Heart left ventricle (tissue), 16 donors: ENCODE measurements around the gene CSTPP1. TPM values are rescaled to one million over a fixed set of nuclear protein-coding genes. Genes with fewer than 3 reads are reported as not detected.

Experiments used
- ATAC-seq, 4 donors: fragments of 200-7000 bp; cut with Tn5 transposase; one replicate each; pipeline ENCODE4 v1.9.1; 2020 to 2022; ENCODE audit warnings: moderate library complexity in 4 of 4, mild to moderate bottlenecking in 3 of 4, moderate number of reproducible peaks in 1 of 4
- DNase-seq, 5 donors: peaks; one replicate each; pipeline ENCODE4 v3.0.0-alpha.2; 2020
- H3K27ac ChIP-seq, 12 donors: fragments of 200-600 bp; sonication (generic) in 4 of 12; one replicate each; pipeline versions ENCODE4 v1.5.0 to v1.8.0; 2016 to 2022; ENCODE audit warnings: mild to moderate bottlenecking in 2 of 12
- H3K27me3 ChIP-seq, 9 donors: fragments of 200-600 bp; sonication (generic) in 2 of 9; one replicate each; pipeline versions ENCODE4 v1.5.1 to v1.8.0; 2016 to 2022; ENCODE audit warnings: mild to moderate bottlenecking in 3 of 9
- H3K36me3 ChIP-seq, 9 donors: fragments of 200-600 bp; sonication (generic) in 2 of 9; one replicate each; pipeline versions ENCODE4 v1.5.0 to v1.8.0; 2018 to 2022; ENCODE audit warnings: mild to moderate bottlenecking in 2 of 9
- H3K4me1 ChIP-seq, 12 donors: fragments of 200-600 bp; sonication (generic) in 4 of 12; one replicate each; pipeline versions ENCODE4 v1.5.0 to v1.8.0; 2016 to 2022; ENCODE audit warnings: mild to moderate bottlenecking in 3 of 12
- H3K4me3 ChIP-seq, 12 donors: fragments of 200-600 bp; sonication (generic) in 4 of 12; one replicate each; pipeline versions ENCODE4 v1.5.0 to v1.8.0; 2017 to 2022; ENCODE audit warnings: mild to moderate bottlenecking in 9 of 12, moderate library complexity in 4 of 12
- H3K9me3 ChIP-seq, 12 donors: fragments of 200-600 bp; sonication (generic) in 4 of 12; one replicate each; pipeline versions ENCODE4 v1.5.0 to v1.8.0; 2016 to 2022; ENCODE audit warnings: mild to moderate bottlenecking in 1 of 12
- CTCF ChIP-seq, 12 donors: fragments of 200-600 bp; sonication (generic) in 4 of 12; IDR thresholded peaks; one replicate each; pipeline versions ENCODE4 v1.5.0 to v1.8.0; 2018 to 2022; ENCODE audit warnings: antibody characterized with exemption in 12 of 12, mild to moderate bottlenecking in 5 of 12
- POLR2A ChIP-seq, 2 donors: fragments of 450-650 bp; IDR thresholded peaks; one replicate each; pipeline ENCODE4 v1.6.1; 2017; ENCODE audit warnings: antibody characterized with exemption in 2 of 2, mild to moderate bottlenecking in 2 of 2, moderate library complexity in 2 of 2
- WGBS, 4 donors: extraction: QIAGEN DNeasy Blood & Tissue Kit in 2 of 4; methylation state at CpG; one replicate each; pipeline versions ENCODE4 v1.1.5 to v1.1.7; 2013 to 2018; 5-methylcytosine and 5-hydroxymethylcytosine counted together
- intact Hi-C, 10 donors: fragments of 100-400 bp; cut with DNase I; formaldehyde crosslinking; loops; one replicate each; pipeline versions ENCODE4 v1.11.1 to v1.14.2; 2022
- polyA plus RNA-seq, 2 donors: library from polyadenylated mRNA; stranded (reverse); fragments of 200-250 nt; gene quantifications; one replicate each; pipeline ENCODE4 v1.2.3, GENCODE V29; 2013
- total RNA-seq, 9 donors: library from RNA; depleted of rRNA in 2 of 9; stranded (reverse); fragments of >200 nt in 2 of 9; fragmentation: NEBNext Ultra II Directional in 3 of 9; extraction: Animal tissue kit (Norgen Biotek cat#: 25700) in 3 of 9; gene quantifications; one replicate each; pipeline versions ENCODE4 v1.1.0 to v1.2.4, GENCODE V29; 2016 to 2023
- donor health status: ischemic (EF 13 %, LVEDD 7.1; RV severe dilation, severe dysfunction).
- donor health status: healthy with polysubstance abuse.
- donor health status: DM: no; HTN: yes; CAD: no.
- donor health status: DM: no; HTN: no; CAD: no.
- donor health status: ischemic (EF 25% LVEDD 6.9; RV normal size, moderate dysfunction).
- donor health status: ischemic (EF 25% LVEDD 5.7; RV mildly dilated, moderate dysfunction).
- donor health status: healthy.
- donor health status: DM: yes; HTN: yes; CAD: no.
- donor health status: ischemic (EF 35%, LVEDD 5.7; RV mildly dilated, moderate dysfunction).
- donor health status: nonischemic (EF 11% LVEDD 7.7; RV severe dilation, severe dysfunction).
- donor health status: DM: yes; HTN: yes; CAD: no.
- donor health status: PGD.
- donor health status: ischemic (EF 29% LVEDD 5.4; RV normal size, mild dysfunction).
- donor health status: nonischemic (EF 23%, LVEDD 6.1; RV moderate dilation, normal function).

The CSTPP1 gene
- total and polyA plus RNA-seq, 11 donors: 9.9 to 33.4 (median 14.7) TPM

DNA sequence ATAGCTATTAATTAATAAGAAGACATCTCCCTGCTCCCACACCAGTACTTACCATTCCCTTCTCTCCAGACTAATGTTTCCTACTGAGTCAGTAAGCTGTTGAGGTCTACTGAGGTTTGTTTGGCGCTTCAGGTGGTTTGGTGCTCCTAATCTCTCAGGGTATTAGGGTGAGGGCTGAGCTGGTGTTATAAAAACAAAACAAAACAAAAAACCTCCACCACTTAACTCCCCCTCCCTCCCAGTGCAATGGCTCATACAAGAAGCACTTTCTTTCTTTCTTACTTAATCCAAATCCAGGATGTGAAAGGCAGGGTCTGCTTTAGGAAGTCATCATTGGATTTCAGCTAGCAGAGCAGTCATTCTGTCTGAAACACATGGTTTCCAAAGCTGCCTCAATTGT is 15.3 kb downstream of the CSTPP1 start:
- intact Hi-C loops: no loop called here
- WGBS, 4 donors: 95 to 100% (median 99%) methylated on average over 1 of the region's 1 CpG
- no peak overlapping the region for H3K27ac ChIP-seq

GRCh38 chr11:46952553-46952952 is 16.0 kb downstream of the CSTPP1 start:
- DNase-seq: no peak
- H3K4me3 ChIP-seq: no peak overlapping the region
- intact Hi-C loops: no loop called here
- H3K4me1 ChIP-seq: peaks cover 0 to 2% (median 0%) of the 10 kb centered on the region in 12 donors
- no peak for ATAC-seq
- H3K36me3 ChIP-seq: peaks cover 0 to 2% (median 0%) of the 10 kb centered on the region in 9 donors
- H3K27me3 ChIP-seq: peaks cover 0 to 1% (median 0%) of the 10 kb centered on the region in 9 donors
- WGBS, 4 donors: 61 to 78% (median 75%) methylated on average over 2 of the region's 2 CpGs
- H3K9me3 ChIP-seq: no peaks in the 10 kb centered on the region
- TF ChIP-seq POLR2A (IDR thresholded peaks at IDR 0.05) (no peak), CTCF (IDR thresholded peaks at IDR 0.05) (no peak)
- H3K27ac ChIP-seq: no peak overlapping the region

More for the DNA sequence above, 15.3 kb downstream of the CSTPP1 start:
- ATAC-seq: no peak
- H3K36me3 ChIP-seq: peaks cover 0 to 2% (median 0%) of the 10 kb centered on the region in 9 donors
- no peak for TF ChIP-seq POLR2A (IDR thresholded peaks at IDR 0.05)
- TF ChIP-seq CTCF (IDR thresholded peaks at IDR 0.05): no peak
- no peak overlapping the region for H3K4me3 ChIP-seq
- H3K9me3 ChIP-seq: no peaks in the 10 kb centered on the region
- peaks cover 0 to 2% (median 0%) of the 10 kb centered on the region in 12 donors for H3K4me1 ChIP-seq
- H3K27me3 ChIP-seq: no peaks in the 10 kb centered on the region
- no peak for DNase-seq

DNA sequence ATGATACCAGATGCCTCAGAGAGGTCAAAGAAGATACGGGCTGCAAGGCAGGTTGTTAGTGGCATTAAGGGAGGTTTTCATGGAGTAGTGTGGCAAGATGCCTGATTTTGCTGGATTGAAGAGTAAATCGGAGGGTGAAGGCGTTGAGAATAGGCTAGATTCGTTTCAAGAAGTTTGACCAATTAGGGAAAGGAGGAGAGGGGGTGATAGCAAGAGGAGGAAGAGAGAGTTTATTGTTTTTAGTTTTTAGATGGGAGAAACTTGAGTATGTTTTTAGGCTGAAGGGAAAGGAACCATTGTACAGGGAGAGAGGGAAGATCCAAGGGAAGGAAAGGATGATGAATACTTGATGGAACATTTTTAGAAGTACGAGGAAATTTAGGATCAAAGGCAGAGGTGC is 16.5 kb downstream of the CSTPP1 start:
- ATAC-seq (no peak), DNase-seq (no peak)
- TF ChIP-seq CTCF (IDR thresholded peaks at IDR 0.05) (no peak), POLR2A (IDR thresholded peaks at IDR 0.05) (no peak)
- no peaks in the 10 kb centered on the region for H3K9me3 ChIP-seq
- H3K4me3 ChIP-seq: no peak overlapping the region
- peaks cover 0 to 3% (median 0%) of the 10 kb centered on the region in 9 donors for H3K27me3 ChIP-seq
- H3K4me1 ChIP-seq: no peaks in the 10 kb centered on the region
- intact Hi-C loops: no loop called here
- no peak overlapping the region for H3K27ac ChIP-seq
- WGBS, 4 donors: 88 to 94% (median 90%) methylated on average over 5 of the region's 5 CpGs
- H3K36me3 ChIP-seq: peaks cover 0 to 2% (median 0%) of the 10 kb centered on the region in 9 donors

DNA sequence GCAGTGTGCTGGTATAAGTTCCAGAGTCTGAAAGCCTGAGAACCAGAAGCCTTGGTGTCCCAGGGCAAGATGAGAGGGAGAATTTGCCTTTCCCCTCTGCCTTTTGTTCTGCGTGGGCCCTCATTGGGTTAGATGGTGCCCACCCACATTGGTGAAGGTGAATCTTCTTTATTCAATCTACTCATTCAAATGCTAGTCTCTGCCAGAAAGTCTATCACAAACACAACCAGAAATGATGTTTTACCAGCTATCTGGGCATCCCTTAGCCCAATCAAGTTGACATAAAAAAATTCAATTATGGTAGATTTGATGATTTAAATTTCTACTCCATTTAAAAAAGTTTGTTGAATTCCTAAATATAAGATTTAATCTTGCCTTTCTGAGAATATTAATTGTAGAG is 22.2 kb downstream of the CSTPP1 start:
- peaks cover 0 to 12% (median 0%) of the 10 kb centered on the region in 12 donors for H3K9me3 ChIP-seq
- H3K27ac ChIP-seq: no peak overlapping the region
- H3K27me3 ChIP-seq: peaks cover 0 to 3% (median 0%) of the 10 kb centered on the region in 9 donors
- H3K4me3 ChIP-seq: no peak overlapping the region
- ATAC-seq (no peak), DNase-seq (no peak)
- no peaks in the 10 kb centered on the region for H3K36me3 ChIP-seq
- intact Hi-C loops: no loop called here
- H3K4me1 ChIP-seq: no peaks in the 10 kb centered on the region
- TF ChIP-seq CTCF (IDR thresholded peaks at IDR 0.05): no peak
- no peak for TF ChIP-seq POLR2A (IDR thresholded peaks at IDR 0.05)
- 93 to 100% (median 97%) methylated on average over 1 of the region's 1 CpG for WGBS, 4 donors
